Activated CD4-positive, alpha-beta T cell treated with anti-CD3 and anti-CD28 coated beads, Interleukin-2, amount 50 U/mL, for 16 hours (primary cell): ENCODE results near the gene IQCF2.
"Not testable (repeated sequence)": the region's sequence is repeated elsewhere in the genome, so short reads cannot be mapped to it uniquely, and the experiment has no call there.

ENCODE experiments used
- DNase-seq: peaks from one replicate; pipeline ENCODE4 v3.0.0-alpha.2; 2020

Gene IQCF2

DNA sequence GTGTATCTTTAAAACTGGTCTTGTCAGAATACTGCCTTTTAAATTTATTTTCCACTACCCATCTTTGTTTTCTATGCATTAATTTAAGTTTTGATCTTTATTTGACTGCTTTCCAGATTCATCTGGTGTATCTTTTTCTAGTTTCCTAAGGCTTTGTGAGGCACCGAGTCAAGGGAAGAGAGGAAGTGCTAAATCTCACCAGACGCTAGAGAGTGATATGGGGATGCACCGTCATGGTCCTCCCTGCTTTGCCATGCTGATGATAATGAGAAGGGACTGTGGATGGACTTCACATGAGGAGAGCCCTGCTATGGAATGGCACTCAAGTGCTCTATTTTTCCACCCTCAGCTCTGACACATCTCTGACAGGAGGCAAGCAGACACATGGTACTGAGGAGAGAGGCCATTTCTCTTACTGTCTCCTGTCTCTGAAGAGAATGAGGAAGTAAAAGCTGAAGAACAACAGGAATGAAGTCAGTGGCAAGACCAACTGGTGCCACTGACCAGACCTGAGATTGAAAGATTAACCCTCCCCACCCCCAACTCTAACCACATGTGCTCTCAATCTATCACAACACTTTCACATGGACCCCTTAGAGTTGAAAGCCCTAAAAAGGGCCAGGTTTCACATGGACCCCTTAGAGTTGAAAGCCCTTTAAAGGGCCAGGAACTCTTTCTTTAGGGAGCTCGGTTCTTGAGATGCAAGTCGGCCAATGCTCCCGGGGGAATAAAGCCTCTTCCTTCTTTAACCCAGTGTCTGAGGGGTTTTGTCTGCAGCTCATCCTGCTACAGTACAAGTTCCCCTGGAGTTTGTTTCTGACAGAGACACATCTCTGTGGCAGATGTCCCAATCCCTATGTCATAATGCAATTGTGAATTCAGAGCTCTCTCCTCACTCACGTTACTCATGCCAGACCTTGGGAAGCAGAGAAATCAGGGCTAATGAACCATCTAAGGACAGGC, at the start of gene IQCF2:
Gene IQCF2, plus strand, starts transcription at position 913 of the 963 bp plus-strand sequence. CDS start 52 bp downstream, outside the sequence.
- no peak for DNase-seq

DNA sequence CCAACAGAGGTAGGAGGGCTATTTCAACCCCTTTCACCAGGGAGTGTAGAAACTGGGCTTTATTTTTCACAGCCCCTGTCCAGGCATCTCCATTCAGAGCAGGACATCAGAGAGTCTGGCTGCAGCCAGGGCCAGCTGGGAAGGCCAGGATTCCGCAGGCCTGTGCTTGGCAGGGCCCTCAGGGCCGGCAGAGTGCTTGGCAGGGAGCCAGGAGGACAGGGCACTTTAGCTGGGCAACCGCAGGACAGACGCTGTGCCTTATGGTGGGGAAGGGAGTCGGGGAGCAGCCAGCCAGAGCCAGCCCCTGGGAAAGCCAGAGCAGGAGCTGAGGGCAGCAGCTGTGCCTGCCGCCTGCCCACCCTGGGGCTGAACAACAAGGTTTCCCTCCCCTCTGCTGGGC, 47.9 kb upstream of the IQCF2 start:
- DNase-seq: no peak

GRCh38 chr3:51814034-51814433, 47.4 kb upstream of the IQCF2 start:
- no peak for DNase-seq

DNA sequence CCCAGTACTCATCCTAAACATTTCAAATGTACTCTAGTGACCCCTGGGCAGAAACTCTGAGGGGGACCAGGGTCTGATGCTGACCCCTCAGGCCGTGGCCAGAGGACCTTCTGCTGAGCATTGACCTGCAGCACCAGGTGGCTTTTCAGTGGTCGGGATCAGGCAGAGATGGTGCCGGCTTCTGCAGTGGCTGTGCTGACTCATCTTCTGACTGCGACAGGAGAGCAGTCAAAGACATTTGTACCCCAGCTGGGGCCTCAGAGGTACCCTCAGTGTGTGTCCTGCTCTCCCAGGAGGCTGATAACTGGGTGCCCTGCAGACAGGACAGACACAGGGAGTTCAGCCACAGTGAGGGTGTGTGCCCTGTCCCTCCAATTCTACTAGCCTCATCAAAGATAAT, 45.8 kb upstream of the IQCF2 start:
- DNase-seq: no peak

DNA sequence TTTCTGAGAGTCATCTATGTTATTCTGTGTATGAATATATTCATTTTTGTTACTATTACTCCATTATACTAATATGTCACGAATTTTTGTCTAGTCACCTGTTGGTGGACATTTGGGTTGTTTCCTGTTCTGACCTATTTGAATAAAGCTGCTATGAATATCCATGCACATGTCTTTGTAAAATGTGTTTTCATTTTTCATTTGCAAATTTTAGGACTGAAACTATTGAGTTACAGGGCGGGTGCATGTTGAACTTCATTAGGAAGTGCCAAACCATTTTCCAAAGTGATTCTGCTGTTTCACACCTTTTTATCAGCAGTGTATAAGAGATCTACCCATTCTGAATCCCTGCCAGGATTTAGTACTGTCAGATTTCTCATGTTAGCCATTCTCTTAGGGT, 44.7 kb upstream of the IQCF2 start:
- no peak for DNase-seq

- peak; percentile 16 for DNase-seq
Observed at GRCh38 chr3:51817375-51817774, 44.0 kb upstream of the IQCF2 start.

DNA sequence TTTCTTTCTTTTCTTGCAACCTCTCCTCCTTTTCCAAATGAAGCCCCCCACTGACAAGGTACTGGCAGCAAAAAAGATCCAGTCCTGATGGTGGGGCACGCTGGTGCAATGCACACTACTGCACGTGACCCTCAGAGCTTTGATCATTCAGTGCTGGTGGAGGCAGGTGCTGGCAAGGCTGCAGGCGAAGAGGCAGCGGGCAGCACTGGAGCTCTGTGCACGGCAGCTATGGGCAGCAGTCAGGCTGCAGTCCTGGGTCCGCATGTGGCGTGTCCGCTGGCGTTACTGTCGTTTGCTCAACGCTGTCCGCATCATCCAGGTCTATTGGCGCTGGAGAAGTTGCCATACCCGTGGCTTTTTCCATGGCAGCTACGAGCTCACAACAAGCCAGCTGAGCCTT, 42.3 kb upstream of the IQCF2 start:
- no peak for DNase-seq

GRCh38 chr3:51819709-51820406, 41.6 kb upstream of the IQCF2 start:
- DNase-seq: no peak

GRCh38 chr3:51828297-51828696, 33.1 kb upstream of the IQCF2 start:
- no peak for DNase-seq

- no peak for DNase-seq
Observed at GRCh38 chr3:51830345-51830744, 31.1 kb upstream of the IQCF2 start.

GRCh38 chr3:51830836-51831385, 30.5 kb upstream of the IQCF2 start:
- DNase-seq: no peak

GRCh38 chr3:51836606-51837005, 24.8 kb upstream of the IQCF2 start:
- DNase-seq: no peak

DNA sequence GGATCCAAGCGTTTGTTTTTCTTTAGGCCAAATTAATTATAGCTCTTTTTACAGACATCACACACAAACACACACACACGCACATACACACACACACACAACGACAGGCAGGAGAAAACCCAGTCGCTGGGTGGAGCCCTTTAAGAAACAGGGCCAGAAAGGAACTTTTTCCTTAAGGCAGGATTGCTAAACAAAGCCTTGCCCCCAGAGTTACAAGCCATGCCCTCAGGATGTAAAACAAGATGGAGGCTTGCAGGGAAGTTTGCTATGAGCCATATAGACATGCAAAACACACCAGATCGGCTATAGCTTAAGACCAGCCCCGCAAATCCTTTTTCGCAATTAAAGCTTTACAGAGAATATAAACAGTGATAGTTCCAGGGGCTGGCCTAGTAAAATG, 16.3 kb upstream of the IQCF2 start:
- DNase-seq: no peak

- DNase-seq: not testable (repeated sequence)
Observed at GRCh38 chr3:51855411-51855810, 6.0 kb upstream of the IQCF2 start.

DNA sequence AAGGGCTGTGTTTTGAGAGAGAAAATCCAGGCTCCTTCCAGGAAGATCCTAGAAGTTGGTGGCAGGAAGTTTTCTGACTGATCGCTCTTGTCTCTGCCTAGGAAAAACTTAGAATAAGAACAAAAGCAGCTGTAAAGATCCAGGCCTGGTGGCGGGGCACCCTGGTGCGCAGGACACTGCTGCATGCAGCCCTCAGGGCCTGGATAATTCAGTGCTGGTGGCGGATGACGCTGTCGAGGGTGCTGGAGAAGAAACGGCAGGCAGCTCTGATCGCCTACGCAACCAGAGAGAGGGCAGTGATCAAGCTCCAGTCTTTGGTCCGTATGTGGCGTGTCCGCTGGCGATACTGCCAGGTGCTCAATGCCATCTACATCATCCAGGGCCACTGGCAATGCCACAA, 1.5 kb downstream of the IQCF2 start:
- no peak for DNase-seq

- not testable (repeated sequence) for DNase-seq
Observed at GRCh38 chr3:51868896-51869295, 7.5 kb downstream of the IQCF2 start.

DNA sequence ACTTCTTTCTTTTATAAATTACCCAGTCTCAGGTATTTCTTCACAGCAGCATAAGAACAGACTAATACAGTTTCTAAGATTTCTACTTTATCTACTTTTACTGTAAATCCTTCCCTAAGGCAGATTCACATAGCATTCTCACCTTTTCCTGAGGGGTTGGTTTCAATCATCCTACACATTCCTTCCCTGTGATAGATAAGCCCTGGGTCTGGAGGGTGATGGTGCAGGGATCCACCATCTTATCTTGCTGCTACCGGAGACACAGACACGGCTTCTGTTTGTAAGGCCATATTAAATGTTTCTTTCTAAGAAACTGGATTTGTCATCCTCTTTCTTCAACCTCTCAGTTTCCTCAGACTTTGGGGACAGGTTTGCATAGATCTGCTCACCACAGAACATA, 7.9 kb downstream of the IQCF2 start:
- no peak for DNase-seq

DNA sequence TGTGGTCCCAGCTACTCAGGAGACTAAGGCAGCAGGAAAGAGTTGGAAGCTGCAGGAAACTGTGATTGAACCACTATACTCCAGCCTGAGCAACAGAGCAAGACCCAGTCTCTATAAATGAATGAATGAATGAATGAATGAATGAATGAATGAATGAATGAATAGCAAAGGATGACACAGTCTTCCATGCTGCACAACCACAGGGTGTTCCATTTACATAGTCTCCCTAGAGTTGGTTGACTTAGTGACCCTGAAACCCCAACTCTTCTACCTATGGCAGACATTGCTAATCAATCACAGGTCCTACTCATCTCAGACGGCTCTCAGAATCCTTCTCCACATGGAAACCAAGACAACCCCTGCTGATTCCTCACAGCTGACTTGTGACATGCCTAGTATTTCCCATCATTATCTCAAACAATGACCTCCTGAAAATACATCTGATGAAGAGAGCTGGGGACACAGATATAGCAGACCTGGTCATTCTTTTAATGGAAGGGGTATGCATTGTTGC, 11.9 kb downstream of the IQCF2 start:
- no peak for DNase-seq

- DNase-seq: no peak
Observed at GRCh38 chr3:51873876-51874275, 12.5 kb downstream of the IQCF2 start.

- DNase-seq: no peak
Observed at GRCh38 chr3:51874411-51874810, 13.0 kb downstream of the IQCF2 start.

DNA sequence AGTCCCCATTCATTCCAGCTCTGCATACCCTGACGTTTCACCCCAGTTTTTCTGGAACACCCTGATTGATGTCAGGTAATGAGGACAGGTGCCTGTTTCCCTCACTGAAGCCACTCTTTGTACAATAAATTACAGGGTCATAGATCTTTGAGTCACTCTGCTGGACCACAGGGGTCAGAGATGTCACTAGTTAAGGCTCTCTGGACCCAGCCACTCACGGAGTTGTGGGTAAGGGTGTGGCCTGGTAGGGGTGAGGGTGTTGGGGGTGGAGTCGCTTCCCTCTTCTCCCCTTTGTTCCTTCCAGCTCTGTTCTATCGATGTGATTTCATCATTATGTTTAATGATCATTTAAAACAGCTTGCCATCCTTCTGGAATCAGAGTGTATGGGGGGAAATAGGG, 13.5 kb downstream of the IQCF2 start:
- no peak for DNase-seq

DNA sequence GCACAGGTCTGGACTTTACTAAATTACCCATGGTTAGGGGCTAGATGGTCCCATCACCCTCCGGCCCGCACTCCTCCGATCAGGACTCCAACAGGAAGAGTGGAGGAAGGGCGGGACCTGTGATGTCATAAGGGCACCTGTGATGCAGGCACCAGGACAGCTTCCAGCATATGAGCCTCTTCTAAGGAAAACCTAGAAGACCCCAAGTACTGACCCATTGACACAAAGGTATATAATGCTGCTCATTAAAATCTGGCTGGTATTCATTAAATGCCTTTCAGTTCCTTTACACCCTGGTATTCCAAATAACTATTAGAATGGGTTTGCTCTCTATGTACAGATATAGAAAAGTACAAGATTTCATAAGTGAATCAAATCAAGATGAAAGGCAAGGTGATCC, 14.1 kb downstream of the IQCF2 start, which contains the start of gene IQCF5:
Gene IQCF5, minus strand, starts transcription at position 101 of the 400 bp plus-strand sequence. Its CDS starts 70 bp downstream, at position 31.
- DNase-seq: no peak

GRCh38 chr3:51876186-51876585, 14.8 kb downstream of the IQCF2 start:
- no peak for DNase-seq
